H1 (cell line): ENCODE measurements around the gene MAMSTR.

Experiments used
- CREB1 ChIP-seq: IDR thresholded peaks from 2 replicates; pipeline ENCODE4 v1.6.1; 2012; ENCODE audit warnings: inconsistent platforms
- EZH2 ChIP-seq: fragments of 200-600 bp; sonication (generic); IDR thresholded peaks from 2 replicates; pipeline ENCODE4 v1.7.1; 2012; ENCODE audit warnings: low read depth, mild to moderate bottlenecking, moderate library complexity, low read length, inconsistent platforms; ENCODE audit not compliant: severe bottlenecking
- POLR2A ChIP-seq, 2 experiments: IDR thresholded peaks; 1 replicate in 1 of 2; 2 replicates in 1 of 2; pipeline ENCODE4 v1.6.1; 2011; ENCODE audit warnings: low read depth in 2 of 2, low read length in 2 of 2, mild to moderate bottlenecking in 2 of 2; ENCODE audit errors: control extremely low read depth in 1 of 2
- POLR2AphosphoS5 ChIP-seq: IDR thresholded peaks from 2 replicates; pipeline ENCODE4 v1.6.1; 2011; ENCODE audit warnings: low read depth, low read length
- RNF2 ChIP-seq: fragments of 200-900, 300-1000 bp; sonication (generic); IDR thresholded peaks from 2 replicates; pipeline ENCODE4 v1.7.1; 2016; ENCODE audit warnings: borderline replicate concordance, low read depth, mild to moderate bottlenecking, antibody characterized with exemption, low read length; ENCODE audit not compliant: poor library complexity, severe bottlenecking; ENCODE audit errors: missing control alignments
- SUZ12 ChIP-seq: fragments of 200-600 bp; sonication (generic); IDR thresholded peaks from 2 replicates; pipeline ENCODE4 v1.6.1; 2012; ENCODE audit warnings: mild to moderate bottlenecking, inconsistent platforms, low read length, moderate library complexity, mixed read lengths
- TCF12 ChIP-seq: IDR thresholded peaks from 2 replicates; pipeline ENCODE4 v1.6.1; 2011; ENCODE audit warnings: low read depth, mild to moderate bottlenecking, low read length
- TEAD4 ChIP-seq: IDR thresholded peaks from 2 replicates; pipeline ENCODE4 v1.6.1; 2012; ENCODE audit warnings: low read depth, low read length, inconsistent platforms, mixed read lengths
- TF ChIP-seq, protein P1 (sequence below), 3 experiments: IDR thresholded peaks; 1 replicate in 2 of 3; 2 replicates in 1 of 3; pipeline versions ENCODE4 v1.5.1 to v1.6.1; 2011; ENCODE audit warnings: low read length in 3 of 3, mild to moderate bottlenecking in 3 of 3, inconsistent platforms in 2 of 3, low read depth in 1 of 3, moderate library complexity in 1 of 3; ENCODE audit not compliant: insufficient read depth in 1 of 3; ENCODE audit errors: control extremely low read depth in 1 of 3

DNA sequence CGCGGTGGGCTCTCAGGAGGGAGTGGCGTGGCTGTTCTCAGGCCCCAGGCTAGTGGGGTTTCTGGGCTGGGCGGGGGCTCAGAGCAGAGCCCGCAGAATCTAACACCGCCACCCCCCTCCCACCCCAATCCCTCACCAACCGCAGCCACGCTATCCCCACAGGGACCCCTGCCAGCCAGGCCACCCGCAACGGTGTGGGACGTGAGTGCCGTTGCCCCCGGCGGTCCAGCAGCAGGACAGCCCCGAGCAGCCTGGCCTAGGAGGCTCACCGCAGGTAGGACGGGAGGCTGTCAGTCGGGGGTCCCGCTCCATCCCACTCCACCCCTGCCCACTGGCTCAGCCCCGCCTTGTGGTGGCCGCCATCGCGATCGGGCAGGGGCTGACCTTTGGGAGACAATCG lies 46.5 kb downstream of the MAMSTR start, which contains the start of gene NTN5:
- TF ChIP-seq POLR2A (IDR thresholded peaks at IDR 0.05; ENCODE audit: control extremely low read depth in 1 of 2, low read depth in 2 of 2, low read length in 2 of 2) (no peak), SUZ12 (no peak), CREB1 (no peak), POLR2AphosphoS5 (no peak), EZH2 (no peak), RNF2 (no peak), TEAD4 (no peak), TCF12 (no peak)
- TF ChIP-seq, protein P1, sequence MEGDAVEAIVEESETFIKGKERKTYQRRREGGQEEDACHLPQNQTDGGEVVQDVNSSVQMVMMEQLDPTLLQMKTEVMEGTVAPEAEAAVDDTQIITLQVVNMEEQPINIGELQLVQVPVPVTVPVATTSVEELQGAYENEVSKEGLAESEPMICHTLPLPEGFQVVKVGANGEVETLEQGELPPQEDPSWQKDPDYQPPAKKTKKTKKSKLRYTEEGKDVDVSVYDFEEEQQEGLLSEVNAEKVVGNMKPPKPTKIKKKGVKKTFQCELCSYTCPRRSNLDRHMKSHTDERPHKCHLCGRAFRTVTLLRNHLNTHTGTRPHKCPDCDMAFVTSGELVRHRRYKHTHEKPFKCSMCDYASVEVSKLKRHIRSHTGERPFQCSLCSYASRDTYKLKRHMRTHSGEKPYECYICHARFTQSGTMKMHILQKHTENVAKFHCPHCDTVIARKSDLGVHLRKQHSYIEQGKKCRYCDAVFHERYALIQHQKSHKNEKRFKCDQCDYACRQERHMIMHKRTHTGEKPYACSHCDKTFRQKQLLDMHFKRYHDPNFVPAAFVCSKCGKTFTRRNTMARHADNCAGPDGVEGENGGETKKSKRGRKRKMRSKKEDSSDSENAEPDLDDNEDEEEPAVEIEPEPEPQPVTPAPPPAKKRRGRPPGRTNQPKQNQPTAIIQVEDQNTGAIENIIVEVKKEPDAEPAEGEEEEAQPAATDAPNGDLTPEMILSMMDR (IDR thresholded peaks at IDR 0.05; ENCODE audit: control extremely low read depth in 1 of 3, insufficient read depth in 1 of 3, low read depth in 1 of 3, low read length in 3 of 3): no peak
